Activated CD4-positive, alpha-beta T cell treated with anti-CD3 and anti-CD28 coated beads, Interleukin-10, Interleukin-2, amounts not matched to agents 100 ng/mL and 50 ng/mL, durations not matched to agents 16 hours and 8 hours (primary cell): ENCODE results near the gene SAMD8.

ENCODE experiments used
- DNase-seq: peaks from one replicate; pipeline ENCODE4 v3.0.0-alpha.2; 2020

Gene SAMD8

DNA sequence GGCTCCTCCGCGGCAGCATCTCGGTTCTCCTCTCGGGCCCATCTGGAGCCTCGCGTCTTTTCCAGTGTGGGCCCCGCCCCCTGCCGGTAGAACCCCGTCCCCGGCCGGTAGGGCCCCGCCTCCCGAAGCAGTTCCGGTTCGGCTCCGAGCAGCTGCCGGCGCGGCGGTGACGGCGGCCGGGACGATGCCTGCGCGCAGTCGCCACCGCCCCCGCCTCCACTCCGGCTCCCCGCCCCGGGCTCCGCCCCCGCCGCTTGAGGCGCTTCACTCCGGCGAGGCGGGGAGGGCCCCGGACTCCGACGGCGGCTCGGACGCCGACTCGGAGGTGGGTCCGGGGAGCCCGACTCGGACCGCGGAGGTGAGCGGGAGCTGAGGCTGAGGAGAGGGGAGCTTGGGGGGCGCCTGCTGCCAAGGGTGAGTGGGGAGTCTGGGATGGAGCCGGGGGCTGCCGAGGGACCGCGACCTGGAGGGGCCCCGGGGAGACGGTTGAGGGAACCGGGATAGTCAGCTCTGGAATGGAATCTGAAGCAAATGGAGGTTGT lies at the start of gene SAMD8:
TSS of gene SAMD8 (plus strand) at position 292 of the 542 bp plus-strand sequence. CDS start 38,873 bp downstream, outside the sequence.
- peak; percentile 98 for DNase-seq

DNA sequence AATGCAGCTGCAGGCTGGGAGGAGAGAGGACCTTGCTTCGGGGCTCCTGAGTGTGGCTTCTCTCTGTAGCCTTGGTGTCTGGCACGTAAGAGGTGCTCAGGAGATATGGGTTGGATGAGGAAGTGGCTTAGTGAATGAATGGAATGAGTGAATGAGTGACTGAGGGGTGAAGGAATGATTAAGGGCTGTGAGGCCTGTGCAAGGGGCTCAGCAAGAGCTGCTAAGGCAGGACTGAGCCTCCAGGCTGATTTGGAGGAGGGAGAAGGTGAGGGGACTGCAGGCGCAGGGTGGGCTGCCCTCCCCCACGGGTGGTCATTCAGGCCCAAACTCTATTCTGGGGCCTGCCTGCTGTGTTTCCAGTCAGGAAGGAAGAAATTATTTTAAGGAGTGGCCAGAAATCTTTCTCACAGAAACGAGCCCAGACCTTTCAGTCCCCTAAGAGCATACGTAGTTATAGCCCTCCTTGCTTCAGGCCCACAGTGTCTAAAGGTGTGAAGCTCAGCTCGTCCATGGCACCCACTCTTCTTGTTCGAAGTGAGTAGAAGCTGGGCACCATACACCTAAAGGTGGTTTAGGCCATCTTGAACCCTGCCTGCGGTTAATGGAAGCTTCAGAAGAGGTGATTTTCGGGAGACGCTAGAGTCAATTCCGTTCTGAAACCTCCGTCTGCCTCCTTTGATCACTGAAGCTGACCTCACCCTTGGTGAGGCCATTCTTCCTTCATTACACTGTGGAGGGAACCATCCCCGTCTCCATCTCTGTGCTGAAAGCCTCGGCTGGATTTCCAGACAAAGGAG lies 49.5 kb upstream of the SAMD8 start:
- DNase-seq, result no peak

DNA sequence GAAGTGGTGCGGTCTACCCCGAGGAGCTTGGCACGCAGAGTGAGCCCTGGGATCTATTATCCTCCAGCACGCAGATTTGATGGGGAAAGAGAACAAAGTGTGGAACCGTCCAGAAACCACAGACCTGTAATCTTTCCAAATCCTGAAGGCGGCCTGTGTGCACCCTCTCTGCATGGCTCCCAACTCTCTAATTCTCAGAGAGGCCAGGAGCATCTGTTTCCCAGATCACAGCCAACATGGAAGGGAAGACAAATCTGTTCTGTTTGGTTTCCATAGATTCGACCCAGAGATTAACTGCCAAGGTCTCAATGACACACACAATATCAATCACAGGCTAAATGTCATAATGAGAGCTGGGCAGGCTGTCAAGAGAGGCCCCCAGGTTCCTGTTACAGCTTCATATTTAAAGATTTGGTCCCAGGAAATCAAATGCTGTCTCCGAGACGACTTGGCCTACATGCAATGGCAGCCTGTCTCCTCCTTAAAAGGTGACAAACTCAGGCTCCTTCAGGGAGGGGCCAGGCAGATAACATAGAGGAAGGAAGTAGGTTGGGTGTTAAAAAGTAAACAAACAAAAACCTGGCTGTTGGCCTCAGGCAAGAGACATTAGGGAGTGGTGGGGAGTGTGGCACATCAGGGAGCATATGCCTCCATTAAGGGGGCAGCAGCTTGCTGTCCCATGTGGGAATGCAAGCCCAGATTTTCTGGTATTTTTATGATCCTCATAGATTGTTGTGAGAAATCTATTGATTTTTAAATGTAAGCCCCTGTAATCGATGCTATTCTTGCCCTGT lies 48.8 kb upstream of the SAMD8 start:
- no peak for DNase-seq

DNA sequence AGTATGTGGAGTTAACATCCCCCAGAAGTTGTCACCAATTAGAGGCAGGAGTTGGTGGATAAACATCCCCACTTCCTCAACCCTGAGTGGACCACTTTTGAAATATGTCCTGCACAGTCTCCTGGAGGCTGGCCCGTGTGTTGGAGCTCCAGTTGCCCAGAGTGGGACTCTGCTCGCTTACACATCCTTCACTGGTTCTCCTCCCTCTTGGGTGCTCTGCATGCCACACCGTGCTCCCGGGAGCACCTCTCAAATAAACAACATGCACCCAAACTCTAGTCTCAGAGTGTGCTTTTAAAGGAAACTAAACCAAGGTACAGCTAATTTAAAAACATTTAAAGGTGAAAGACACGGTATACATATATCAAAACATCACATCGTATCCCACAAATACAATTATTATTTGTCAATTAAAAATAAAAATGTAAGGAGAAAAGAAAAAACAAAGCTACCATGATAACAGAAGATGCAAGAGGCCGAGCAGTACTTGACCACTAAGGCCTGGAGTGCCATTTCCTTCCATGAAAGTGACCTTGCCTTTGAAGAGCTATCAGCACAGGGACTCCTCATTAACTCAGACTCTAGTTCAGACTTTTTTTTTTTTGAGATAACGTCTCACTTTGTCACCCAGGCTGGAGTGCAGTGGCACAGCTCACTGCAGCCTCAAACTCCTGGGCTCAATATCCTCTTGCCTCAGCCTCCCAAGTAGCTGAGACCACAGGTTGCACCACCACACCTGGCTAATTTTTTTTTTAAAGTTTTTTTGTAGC lies 47.8 kb upstream of the SAMD8 start:
- no peak for DNase-seq

DNA sequence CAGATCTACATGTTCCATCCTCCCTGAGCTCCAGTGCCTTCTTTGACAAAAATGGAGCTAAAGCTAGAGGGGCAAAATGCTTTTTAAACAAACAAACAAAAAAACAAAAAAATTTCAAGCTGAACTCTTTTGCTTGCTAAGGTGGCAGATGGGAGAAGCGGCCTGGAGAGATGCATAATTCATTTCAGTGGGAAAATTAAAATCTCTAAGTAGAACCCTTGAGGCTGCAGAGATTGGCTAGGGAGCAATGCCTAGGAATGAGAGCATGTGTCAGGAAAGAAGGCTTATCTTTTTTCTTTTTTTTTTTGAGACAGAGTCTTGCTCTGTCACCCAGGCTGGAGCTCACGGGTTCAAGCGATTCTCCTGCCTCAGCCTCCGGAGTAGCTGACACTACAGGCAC lies 46.4 kb upstream of the SAMD8 start:
- DNase-seq, result no peak

DNA sequence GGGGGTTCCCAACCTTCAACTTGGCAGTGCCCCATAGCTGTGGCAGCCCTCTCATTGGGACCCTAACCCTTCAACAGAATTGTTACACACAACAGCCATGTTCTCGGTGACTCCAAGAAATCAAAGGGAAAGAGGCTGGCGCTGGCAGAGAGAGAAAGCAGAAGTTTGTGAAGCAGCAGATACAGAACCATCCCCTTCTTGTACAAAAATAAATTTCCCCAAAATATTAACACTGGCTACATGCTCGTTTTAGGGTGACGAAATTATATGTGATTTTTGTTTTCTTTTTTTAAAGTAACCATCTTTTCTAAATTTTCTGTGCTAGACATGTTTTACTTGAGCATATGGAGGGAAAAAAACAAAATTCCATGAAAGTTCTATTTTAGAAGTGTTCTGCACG lies 45.2 kb upstream of the SAMD8 start:
- DNase-seq, result no peak

DNA sequence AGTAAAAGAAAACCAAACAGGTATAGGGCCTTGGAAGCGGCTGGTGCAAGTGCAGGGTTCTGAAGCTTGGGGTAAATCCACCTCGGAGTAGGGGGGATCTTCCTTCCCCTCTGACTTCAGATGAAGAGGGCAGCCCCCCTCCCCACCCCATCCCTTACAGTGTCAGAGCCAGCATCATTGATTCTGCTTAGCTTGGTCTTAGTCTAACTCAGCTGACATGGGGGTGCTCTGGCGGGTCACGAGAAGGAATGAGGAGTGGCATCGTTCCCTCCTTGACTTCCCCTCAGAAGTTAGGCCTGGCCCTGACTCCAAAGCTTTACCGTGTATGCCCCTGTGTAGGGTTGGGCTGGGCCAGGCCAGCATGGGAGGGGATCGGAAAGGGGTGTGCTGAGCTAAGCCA lies 44.2 kb upstream of the SAMD8 start:
- DNase-seq, result no peak

DNA sequence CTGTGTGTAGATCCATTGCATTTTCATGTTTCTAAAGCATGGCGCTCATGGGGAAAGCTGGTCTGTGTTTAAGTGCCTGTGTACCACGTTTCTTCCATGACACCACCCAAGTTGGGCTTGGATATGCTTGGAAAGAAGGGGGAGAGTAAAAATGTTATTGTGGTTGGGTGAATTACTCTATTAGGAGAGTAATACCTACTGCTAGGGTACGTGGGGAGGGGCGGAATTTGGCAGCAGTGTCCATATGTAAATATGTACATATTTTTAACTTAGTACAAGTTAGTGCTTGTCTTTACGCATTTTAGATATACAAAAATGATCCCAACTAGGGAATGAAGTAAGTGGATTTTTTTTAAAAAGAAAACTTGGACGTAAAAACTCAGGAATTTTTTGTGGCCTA lies 42.9 kb upstream of the SAMD8 start:
- no peak for DNase-seq

DNA sequence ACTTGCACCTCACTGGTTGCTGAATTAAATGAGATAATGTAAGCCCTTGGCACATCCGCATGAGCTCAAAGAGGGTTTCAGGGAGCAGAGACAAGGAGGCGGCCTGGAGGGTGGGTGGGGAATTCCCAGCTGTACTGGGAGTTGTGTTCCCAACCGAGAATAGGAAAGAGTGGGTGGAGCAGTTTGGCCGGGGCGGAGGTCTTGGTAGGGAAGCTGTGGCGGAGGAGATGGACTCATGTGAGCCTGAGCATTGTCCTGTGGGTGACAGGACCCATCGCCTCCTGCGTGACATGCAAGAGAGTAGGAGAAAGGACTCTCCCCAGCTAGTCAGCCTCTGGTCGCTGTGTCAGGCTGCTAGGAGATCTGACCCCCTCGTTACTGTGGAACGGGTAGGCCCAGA lies 41.0 kb upstream of the SAMD8 start:
- DNase-seq, result no peak

DNA sequence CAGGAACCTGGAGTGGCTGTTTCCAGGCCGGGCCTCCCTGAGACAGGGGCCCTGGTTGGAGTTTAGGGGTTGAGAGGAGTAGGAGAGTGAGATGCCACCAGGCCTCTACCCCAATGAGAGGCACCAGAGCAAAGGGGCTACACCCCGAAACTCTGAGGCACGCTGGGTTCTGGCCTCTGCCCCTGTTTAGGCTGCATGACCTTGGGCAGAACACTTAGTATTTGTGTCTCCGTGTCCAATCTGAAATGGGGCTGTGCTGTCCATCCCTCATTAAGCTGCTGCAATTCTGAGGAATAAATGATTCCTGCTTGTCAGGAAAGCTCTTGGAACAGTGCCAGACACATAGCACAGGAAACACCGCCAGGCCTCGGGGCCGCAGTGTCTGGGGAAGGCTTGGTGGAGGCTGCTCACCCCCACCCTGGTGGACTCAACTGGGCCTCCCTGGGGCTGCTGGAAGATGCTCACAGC lies 40.5 kb upstream of the SAMD8 start:
- no peak for DNase-seq

DNA sequence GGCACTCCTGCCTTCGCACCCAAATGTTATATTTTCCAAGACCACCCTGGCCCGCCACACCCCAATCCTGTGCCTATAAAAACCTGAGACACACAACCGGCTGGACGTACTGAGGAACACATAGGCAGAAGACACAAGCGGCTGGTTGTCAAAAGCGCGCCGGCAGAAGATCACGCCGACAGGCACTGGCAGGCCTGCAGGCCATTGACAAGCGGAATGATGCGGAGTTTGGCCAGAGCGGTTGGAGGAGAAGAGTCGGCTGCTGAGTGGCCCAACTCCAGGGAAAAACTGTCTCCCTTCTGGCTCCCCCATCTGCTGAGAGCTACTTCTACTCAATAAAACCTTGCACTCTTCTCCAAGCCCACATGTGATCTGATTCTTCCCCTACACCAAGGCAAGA lies 39.7 kb upstream of the SAMD8 start:
- no peak for DNase-seq

DNA sequence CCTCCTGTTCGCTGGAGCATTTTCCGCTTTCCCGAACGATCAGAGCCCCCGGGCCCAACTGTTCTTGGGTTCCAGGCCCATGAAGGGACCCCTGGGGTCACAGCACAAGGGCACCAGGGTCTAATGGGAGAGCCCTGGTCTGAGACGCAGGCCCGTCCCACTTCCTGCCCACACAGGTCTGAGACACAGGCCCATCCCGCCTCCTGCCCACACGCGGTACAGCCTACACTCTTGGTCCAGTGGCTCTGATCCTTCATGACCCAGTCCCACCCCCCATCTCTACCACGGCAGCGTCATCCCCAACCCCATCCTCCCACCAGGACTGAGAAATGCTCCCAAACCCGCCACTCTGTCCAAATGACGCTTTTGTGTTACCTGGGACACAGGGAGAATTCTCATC lies 38.7 kb upstream of the SAMD8 start:
- DNase-seq, result no peak

DNA sequence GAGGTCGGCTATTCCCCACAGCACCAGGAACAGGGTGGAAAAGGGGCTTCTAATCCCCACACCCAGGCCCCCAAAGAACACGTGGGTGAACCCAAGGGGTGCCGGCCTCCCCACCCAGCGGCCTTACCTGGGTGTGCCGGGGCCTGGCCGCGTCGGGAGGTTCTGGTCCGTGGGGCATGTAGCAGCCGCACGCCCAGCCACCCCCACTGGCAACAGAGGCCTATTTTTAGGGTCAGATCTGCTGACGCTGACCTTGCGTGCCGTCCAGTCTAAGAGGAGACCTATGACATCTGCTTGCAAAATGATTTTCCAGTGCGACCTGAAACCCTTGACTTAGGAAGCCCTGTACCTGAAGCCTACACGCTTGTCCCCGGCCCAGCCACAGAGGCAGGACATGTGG lies 38.0 kb upstream of the SAMD8 start:
- DNase-seq, result no peak

DNA sequence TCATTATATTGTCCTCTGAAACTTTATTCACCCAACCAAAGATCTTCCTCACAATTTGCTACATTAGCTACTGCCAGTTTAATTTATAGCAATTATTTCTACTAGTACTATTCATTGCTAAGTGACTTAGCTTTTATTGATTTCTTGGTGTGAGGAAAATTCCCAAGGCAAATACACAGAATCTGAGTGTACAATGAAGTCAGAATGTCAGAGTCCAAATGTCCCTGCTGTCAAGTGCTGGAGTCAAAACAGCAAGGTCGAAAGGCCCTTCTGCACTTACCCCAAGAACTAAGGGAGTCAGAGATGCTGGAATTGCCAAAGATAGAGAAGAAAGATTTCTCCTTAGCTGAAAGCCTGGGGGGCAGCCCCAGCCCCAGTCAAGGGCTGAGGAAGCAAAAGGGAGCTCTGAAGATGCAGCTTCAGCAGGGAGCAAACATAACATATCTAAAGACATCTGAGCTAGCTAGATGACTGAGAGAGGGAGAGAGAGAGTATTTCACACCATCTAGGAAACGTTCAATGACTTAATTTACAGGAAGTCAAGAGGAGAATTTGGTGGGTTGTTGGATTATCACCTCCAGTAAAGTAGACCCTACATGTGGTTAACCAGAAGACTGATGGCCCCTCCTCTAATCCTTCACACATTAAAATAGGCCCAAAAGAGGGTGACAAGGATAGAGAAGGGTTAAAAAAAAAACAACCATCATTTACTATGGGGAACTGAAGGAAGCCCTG lies 36.6 kb upstream of the SAMD8 start:
- DNase-seq, result peak; percentile 5

DNA sequence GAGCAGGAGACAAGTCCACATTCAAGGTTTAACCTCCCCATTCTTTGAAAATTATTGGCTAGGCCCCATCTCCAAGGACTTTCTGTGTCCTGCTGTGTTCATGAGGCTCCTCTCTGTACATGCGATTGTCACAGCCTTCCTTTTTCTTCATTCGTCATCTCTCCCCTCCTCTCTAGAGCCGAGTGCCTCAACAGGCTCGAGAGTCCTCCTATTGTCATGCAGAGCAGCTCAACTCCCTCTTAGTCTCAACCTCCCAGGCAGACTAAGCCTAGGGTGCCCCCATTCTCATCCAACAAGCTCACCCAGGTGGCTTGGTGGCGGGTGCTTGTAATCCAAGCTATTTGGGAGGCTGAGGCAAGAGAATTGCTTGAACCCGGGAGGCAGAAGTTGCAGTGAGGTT lies 35.1 kb upstream of the SAMD8 start:
- DNase-seq, result no peak

DNA sequence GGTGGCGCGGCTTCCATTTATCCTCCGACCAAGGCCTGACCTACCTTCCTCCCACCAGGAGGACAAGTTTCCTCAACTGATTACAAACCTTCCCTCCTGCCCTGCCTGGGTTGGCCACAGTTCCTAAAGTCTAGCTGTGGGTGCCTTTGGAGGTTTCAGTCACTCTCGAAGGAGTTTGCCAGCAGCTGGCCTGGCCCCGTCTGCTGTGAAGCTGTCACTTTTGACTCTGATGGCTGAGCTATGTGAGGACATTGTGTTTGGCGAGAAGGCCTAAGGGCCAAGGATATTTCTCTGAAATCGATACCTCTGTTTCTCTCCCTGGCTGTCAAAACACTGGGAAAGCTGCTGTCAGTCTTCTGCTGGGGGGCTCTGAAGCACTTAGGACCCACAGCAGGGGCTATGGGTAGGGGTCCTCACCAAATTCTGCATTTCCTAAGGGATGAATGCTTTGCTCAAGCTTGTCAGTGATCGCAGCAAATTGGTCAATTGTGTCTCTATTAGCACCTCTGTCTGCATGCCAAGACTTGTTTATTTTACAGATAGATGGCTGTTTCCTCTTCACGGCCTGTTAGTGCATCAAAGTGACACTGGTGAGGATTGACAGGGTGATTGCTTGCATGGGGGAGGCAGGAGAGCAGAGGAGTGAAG lies 31.9 kb upstream of the SAMD8 start:
- no peak for DNase-seq

DNA sequence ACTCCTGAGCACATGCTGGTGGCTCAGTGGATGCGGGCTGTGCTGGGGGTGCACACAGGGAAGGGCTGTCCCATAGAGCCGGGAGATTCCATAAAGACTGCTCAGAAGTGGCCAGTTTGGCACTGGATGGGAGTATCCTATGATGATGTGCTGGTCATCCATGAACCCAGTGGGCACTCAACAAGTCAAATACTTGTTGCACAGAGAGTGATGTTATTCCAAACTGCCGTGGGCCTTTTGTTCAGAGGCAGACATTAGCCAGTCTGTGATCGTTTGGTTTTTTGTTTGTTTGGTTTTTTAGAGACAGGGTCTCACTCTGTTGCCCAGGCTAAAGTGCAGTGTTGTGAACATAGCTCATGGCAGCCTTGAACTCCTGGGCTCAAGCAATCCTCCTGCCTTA lies 30.9 kb upstream of the SAMD8 start:
- DNase-seq, result no peak

DNA sequence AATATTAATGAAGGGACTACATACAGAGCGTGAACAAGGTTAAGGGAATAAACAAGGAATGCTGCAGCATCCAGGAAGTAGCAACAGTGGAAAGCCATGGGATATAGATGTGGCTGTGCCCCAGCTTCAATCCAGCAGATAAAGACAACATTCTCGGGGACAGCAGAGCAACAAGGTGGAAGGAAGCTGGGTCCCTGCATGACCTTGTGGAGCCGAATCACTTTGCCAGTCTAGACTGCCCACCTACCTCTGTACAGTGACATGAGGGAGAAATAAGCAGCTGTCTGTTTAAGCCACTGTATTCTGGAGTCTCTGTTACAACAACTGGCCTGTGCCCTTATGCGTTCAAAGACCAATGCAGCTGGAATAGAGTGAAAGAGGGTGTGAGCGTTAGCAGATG lies 30.1 kb upstream of the SAMD8 start:
- no peak for DNase-seq

DNA sequence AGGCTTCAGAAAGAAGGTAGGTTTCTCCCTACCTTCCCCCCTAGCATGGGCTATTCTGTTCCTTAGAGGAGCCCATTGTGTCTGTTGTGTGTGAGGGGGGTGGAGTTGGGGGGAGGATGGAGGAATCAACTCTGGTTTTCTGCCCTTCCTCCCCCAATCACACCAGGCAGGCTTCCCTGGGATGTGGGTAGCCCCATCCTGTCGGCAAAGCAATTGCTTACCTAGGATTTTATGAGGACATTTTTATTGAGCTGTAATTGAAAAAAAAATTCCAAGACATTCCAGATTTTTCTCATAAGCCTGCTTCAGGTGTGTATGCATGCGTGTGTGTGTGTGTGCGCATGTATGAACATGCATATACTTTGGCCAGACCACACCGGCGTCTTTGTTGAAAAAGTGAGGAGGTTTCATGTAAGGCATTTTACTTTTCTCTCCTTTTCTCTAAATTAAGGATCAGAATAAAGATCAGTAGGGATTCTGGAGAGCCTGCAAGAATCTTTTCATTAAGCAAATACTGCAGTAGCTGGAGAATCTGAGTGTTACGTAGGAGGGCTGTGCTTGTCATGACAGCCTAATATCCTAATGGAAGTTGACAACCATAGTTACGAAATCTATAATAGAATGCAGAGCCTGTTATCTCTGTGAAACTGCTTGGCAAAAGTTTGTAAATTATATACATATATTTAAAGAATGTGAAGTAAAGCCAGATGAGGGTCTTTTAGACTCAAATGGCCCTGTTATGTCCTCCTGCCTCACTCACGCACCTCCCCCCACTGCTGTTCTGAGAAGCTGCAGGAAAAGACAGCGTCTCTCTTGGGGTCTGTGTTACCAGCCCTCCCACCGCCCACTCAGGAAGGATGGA lies 27.3 kb upstream of the SAMD8 start:
- DNase-seq, result no peak

DNA sequence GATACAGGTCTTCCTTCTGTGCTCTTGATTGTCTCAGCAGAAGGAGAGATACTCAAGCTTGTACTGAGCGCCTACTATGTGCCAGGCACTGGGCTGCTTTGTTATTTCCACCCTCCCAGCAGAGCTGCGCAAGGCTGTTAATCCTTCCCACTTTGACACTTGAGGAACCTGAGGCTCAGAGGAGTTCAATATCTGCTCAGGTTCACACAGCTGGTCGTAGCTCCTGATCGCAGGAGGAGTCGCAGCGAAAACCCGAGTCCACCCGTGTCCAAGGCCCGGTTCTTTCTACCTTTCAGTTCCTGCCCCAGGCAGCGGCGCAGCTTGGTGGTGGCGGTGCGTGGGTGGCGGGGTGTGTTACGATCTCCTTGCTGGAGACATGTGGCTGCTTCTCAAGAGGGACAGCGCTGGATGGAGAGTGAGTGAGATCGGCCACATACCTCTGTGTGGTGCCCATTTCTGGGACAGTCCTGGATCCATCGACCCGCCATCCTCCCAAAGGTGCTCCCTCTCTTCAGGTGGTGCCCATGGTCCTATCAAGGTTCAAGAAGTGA lies 26.5 kb upstream of the SAMD8 start:
- no peak for DNase-seq
